Measurements from ENCODE around the gene SRPK2. TPM values are rescaled to one million over a fixed set of nuclear protein-coding genes. Genes with fewer than 3 reads are reported as not detected.
A peak's percentile ranks its signal among the peaks of the same experiment; 100 is the strongest.

Gene SRPK2
- total and polyA plus RNA-seq, 2 of the 13 experiments (the other 11 are each of a cell fraction or from before 2014, with no cell fraction given): 10.1 to 22.3 TPM

GRCh38 chr7:105389088-105389650 is 448 bp upstream of the SRPK2 start (continued):
- TF ChIP-seq ZNF513 (CRISPR knock-in tag; conservative IDR thresholded peaks at IDR 0.05) (no peak), ZNF232 (CRISPR knock-in tag; IDR thresholded peaks at IDR 0.05; ENCODE audit: borderline replicate concordance) (no peak), TARDBP (CRISPR knock-in tag; IDR thresholded peaks at IDR 0.05) (no peak), CSRNP2 (CRISPR knock-in tag; conservative IDR thresholded peaks at IDR 0.05; ENCODE audit: low read depth) (no peak), YY1 (IDR thresholded peaks at IDR 0.05; ENCODE audit: insufficient read depth, insufficient replicate concordance, low read depth, low read length) (no peak), JUN (CRISPR knock-in tag; IDR thresholded peaks at IDR 0.05) (no peak), TCF7 (IDR thresholded peaks at IDR 0.05; ENCODE audit: low read depth) (no peak), MNT (IDR thresholded peaks at IDR 0.05) (no peak)
- TF ChIP-seq, protein P1, sequence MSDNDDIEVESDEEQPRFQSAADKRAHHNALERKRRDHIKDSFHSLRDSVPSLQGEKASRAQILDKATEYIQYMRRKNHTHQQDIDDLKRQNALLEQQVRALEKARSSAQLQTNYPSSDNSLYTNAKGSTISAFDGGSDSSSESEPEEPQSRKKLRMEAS (IDR thresholded peaks at IDR 0.05): peak; percentile 60

Measured in HepG2 (cell line).